Activated CD4-positive, alpha-beta T cell treated with anti-CD3 and anti-CD28 coated beads, Interleukin-2, amount 10 ng/mL, durations not matched to agents 24 days and 14 days (primary cell): ENCODE data around the gene ABCD3. TPM values are rescaled to one million over a fixed set of nuclear protein-coding genes. Genes with fewer than 3 reads are reported as not detected.
A peak's percentile ranks its signal among the peaks of the same experiment; 100 is the strongest.

ENCODE experiments used
- DNase-seq: peaks from one replicate; pipeline ENCODE4 v3.0.0; 2022
- H3K27ac Mint-ChIP-seq: one replicate; pipeline ENCODE4 v1.8.0; 2022; ENCODE audit warnings: mild to moderate bottlenecking, mixed read lengths
- H3K27me3 Mint-ChIP-seq: one replicate; pipeline ENCODE4 v1.8.0; 2022; ENCODE audit warnings: mixed read lengths
- H3K36me3 Mint-ChIP-seq: one replicate; pipeline ENCODE4 v1.8.0; 2022; ENCODE audit warnings: low read depth, mild to moderate bottlenecking, mixed read lengths
- H3K4me1 Mint-ChIP-seq: one replicate; pipeline ENCODE4 v1.8.0; 2021; ENCODE audit warnings: mixed read lengths
- H3K4me3 Mint-ChIP-seq: one replicate; pipeline ENCODE4 v1.8.0; 2022; ENCODE audit warnings: mild to moderate bottlenecking, moderate library complexity, mixed read lengths
- H3K9me3 Mint-ChIP-seq: one replicate; pipeline ENCODE4 v1.8.0; 2021; ENCODE audit warnings: mixed read lengths
- intact Hi-C: fragments of 100-400 bp; cut with micrococcal nuclease; formaldehyde crosslinking; loops from one replicate; pipeline ENCODE4 v1.15.1; 2023
- total RNA-seq: library from RNA; stranded (reverse); gene quantifications from 2 replicates; pipeline ENCODE4 v1.2.3, GENCODE V29; 2022

Gene ABCD3
- total RNA-seq, 1 donor from 2014 or later = 31.1 TPM

GRCh38 chr1:94396356-94397010, 21.7 kb upstream of the ABCD3 start:
- Mint-ChIP-seq H3K4me1 (no peaks in the 10 kb centered on the region), H3K9me3 (peaks cover 2% of the 10 kb centered on the region), H3K36me3 (no peaks in the 10 kb centered on the region), H3K27ac (no peak overlapping the region), H3K4me3 (no peak overlapping the region), H3K27me3 (peaks cover 2% of the 10 kb centered on the region)
- DNase-seq = no peak
- intact Hi-C loops = no loop called here

- no peaks in the 10 kb centered on the region for H3K9me3 Mint-ChIP-seq
- H3K4me3 Mint-ChIP-seq = no peak overlapping the region
- peaks cover 8% of the 10 kb centered on the region for H3K27me3 Mint-ChIP-seq
- H3K27ac Mint-ChIP-seq = no peak overlapping the region
- no peaks in the 10 kb centered on the region for H3K4me1 Mint-ChIP-seq
- DNase-seq = no peak
- intact Hi-C loops = no loop called here
- no peaks in the 10 kb centered on the region for H3K36me3 Mint-ChIP-seq
Measured at GRCh38 chr1:94398356-94398755, 19.8 kb upstream of the ABCD3 start.

GRCh38 chr1:94399453-94399852, 18.7 kb upstream of the ABCD3 start:
- Mint-ChIP-seq H3K27ac (no peak overlapping the region), H3K4me3 (no peak overlapping the region), H3K27me3 (peaks cover 12% of the 10 kb centered on the region), H3K4me1 (no peaks in the 10 kb centered on the region), H3K36me3 (no peaks in the 10 kb centered on the region), H3K9me3 (no peaks in the 10 kb centered on the region)
- no peak for DNase-seq
- intact Hi-C loops = no loop called here

- Mint-ChIP-seq H3K27me3 (peaks cover 19% of the 10 kb centered on the region), H3K4me3 (no peak overlapping the region), H3K36me3 (no peaks in the 10 kb centered on the region), H3K9me3 (no peaks in the 10 kb centered on the region), H3K4me1 (no peaks in the 10 kb centered on the region), H3K27ac (no peak overlapping the region)
- intact Hi-C loops = no loop called here
- DNase-seq = no peak
Measured at GRCh38 chr1:94401206-94401605, 17.0 kb upstream of the ABCD3 start.

GRCh38 chr1:94406446-94406845, 11.7 kb upstream of the ABCD3 start:
- Mint-ChIP-seq H3K4me3 (no peak overlapping the region), H3K9me3 (no peaks in the 10 kb centered on the region), H3K27ac (no peak overlapping the region), H3K36me3 (no peaks in the 10 kb centered on the region), H3K4me1 (no peaks in the 10 kb centered on the region), H3K27me3 (peaks cover 31% of the 10 kb centered on the region)
- intact Hi-C loops = no loop called here
- no peak for DNase-seq

- no peaks in the 10 kb centered on the region for H3K36me3 Mint-ChIP-seq
- H3K4me3 Mint-ChIP-seq = no peak overlapping the region
- intact Hi-C loops = no loop called here
- no peaks in the 10 kb centered on the region for H3K9me3 Mint-ChIP-seq
- no peak overlapping the region for H3K27ac Mint-ChIP-seq
- H3K27me3 Mint-ChIP-seq = peaks cover 35% of the 10 kb centered on the region
- H3K4me1 Mint-ChIP-seq = no peaks in the 10 kb centered on the region
- no peak for DNase-seq
Measured at GRCh38 chr1:94408104-94408830, 9.9 kb upstream of the ABCD3 start.

GRCh38 chr1:94411237-94411636, 7.0 kb upstream of the ABCD3 start:
- H3K27me3 Mint-ChIP-seq = peaks cover 30% of the 10 kb centered on the region
- no peak overlapping the region for H3K4me3 Mint-ChIP-seq
- no peaks in the 10 kb centered on the region for H3K36me3 Mint-ChIP-seq
- intact Hi-C loops = loop anchor here (10.0 kb wide), 2 partner anchors 506 to 824 kb away; partner anchors contain the start of genes GCLM and RWDD3
- no peaks in the 10 kb centered on the region for H3K4me1 Mint-ChIP-seq
- H3K9me3 Mint-ChIP-seq = no peaks in the 10 kb centered on the region
- no peak for DNase-seq
- no peak overlapping the region for H3K27ac Mint-ChIP-seq

- Mint-ChIP-seq H3K4me1 (no peaks in the 10 kb centered on the region), H3K36me3 (no peaks in the 10 kb centered on the region), H3K27ac (no peak overlapping the region), H3K9me3 (no peaks in the 10 kb centered on the region), H3K27me3 (peaks cover 28% of the 10 kb centered on the region), H3K4me3 (no peak overlapping the region)
- intact Hi-C loops = loop anchor here (10.0 kb wide), 2 partner anchors 509 to 821 kb away; partner anchors contain the start of genes GCLM and RWDD3
- DNase-seq = no peak
Measured at GRCh38 chr1:94413311-94413710, 4.9 kb upstream of the ABCD3 start.

- peaks cover 19% of the 10 kb centered on the region for H3K27me3 Mint-ChIP-seq
- H3K4me3 Mint-ChIP-seq = no peak overlapping the region
- no peak overlapping the region for H3K27ac Mint-ChIP-seq
- no peaks in the 10 kb centered on the region for H3K36me3 Mint-ChIP-seq
- peaks cover 18% of the 10 kb centered on the region for H3K4me1 Mint-ChIP-seq
- no peak for DNase-seq
- H3K9me3 Mint-ChIP-seq = no peaks in the 10 kb centered on the region
- intact Hi-C loops = loop anchor here (10.0 kb wide), 2 partner anchors 512 to 818 kb away; partner anchors contain the start of genes GCLM and RWDD3
Measured at GRCh38 chr1:94416901-94417727, 1.1 kb upstream of the ABCD3 start.

- intact Hi-C loops = loop anchor here (10.0 kb wide), 2 partner anchors 513 to 817 kb away; partner anchors contain the start of genes GCLM and RWDD3
Measured at GRCh38 chr1:94417728-94417977, 536 bp upstream of the ABCD3 start.

GRCh38 chr1:94418664-94419655, 771 bp downstream of the ABCD3 start:
- peaks cover 18% of the 10 kb centered on the region for H3K4me1 Mint-ChIP-seq
- intact Hi-C loops = loop anchor here (1.0 to 10.0 kb wide), 4 partner anchors 35 to 816 kb away; partner anchors contain the start of genes ALG14, GCLM and RWDD3

More at GRCh38 chr1:94417728-94417977, 536 bp upstream of the ABCD3 start:
- Mint-ChIP-seq H3K9me3 (no peaks in the 10 kb centered on the region), H3K4me3 (no peak overlapping the region), H3K4me1 (peaks cover 18% of the 10 kb centered on the region), H3K27me3 (peaks cover 15% of the 10 kb centered on the region), H3K27ac (no peak overlapping the region), H3K36me3 (no peaks in the 10 kb centered on the region)
- DNase-seq = no peak

GRCh38 chr1:94422115-94422820, 4.1 kb downstream of the ABCD3 start:
- Mint-ChIP-seq H3K4me1 (peaks cover 25% of the 10 kb centered on the region), H3K9me3 (no peaks in the 10 kb centered on the region), H3K27ac (no peak overlapping the region), H3K36me3 (no peaks in the 10 kb centered on the region), H3K4me3 (no peak overlapping the region), H3K27me3 (peaks cover 8% of the 10 kb centered on the region)
- no peak for DNase-seq
- intact Hi-C loops = no loop called here

More at GRCh38 chr1:94418664-94419655, 771 bp downstream of the ABCD3 start:
- no peak for DNase-seq
- Mint-ChIP-seq H3K9me3 (no peaks in the 10 kb centered on the region), H3K4me3 (no peak overlapping the region), H3K27me3 (peaks cover 13% of the 10 kb centered on the region), H3K36me3 (no peaks in the 10 kb centered on the region), H3K27ac (peak overlapping the region; percentile 81)
